HepG2 (cell line): ENCODE results near the gene BICDL1. TPM values are rescaled to one million over a fixed set of nuclear protein-coding genes. Genes with fewer than 3 reads are reported as not detected.

Experiments used
- ATAC-seq: fragments of 200-7000 bp; cut with Tn5 transposase; 3 replicates; pipeline ENCODE4 v1.9.1; 2020; ENCODE audit warnings: mild to moderate bottlenecking, moderate library complexity
- BruUV-seq: library from RNA; stranded (reverse); fragments of 400-500 nt; replicated peaks from 2 replicates; lab custom pipeline; 2021; lab: Mats Ljungman, UMichigan
- CTCF ChIA-PET: fragments of 300-600 bp; formaldehyde crosslinking; extraction: SDS; loops from one replicate; lab custom pipeline; 2021; ENCODE audit warnings: low total read pairs, inconsistent platforms, low intra/inter-chr PET ratio; lab: Yijun Ruan, JAX
- POLR2A ChIA-PET: fragments of 350-600 bp; sonication (Branson Sonifier 250); formaldehyde crosslinking; loops from one replicate; lab custom pipeline; 2020; ENCODE audit warnings: antibody characterized with exemption, inconsistent platforms; lab: Yijun Ruan, JAX
- DNase-seq: peaks from one replicate; pipeline ENCODE4 v3.0.0-alpha.2; 2015; ENCODE audit warnings: low spot score
- FAIRE-seq: peaks from 3 replicates; lab custom pipeline; 2011; peaks lifted over from hg19 to GRCh38; lab: Jason Lieb, UNC
- H2AFZ ChIP-seq: one replicate; pipeline ENCODE4 v1.6.1; 2011; ENCODE audit warnings: low read length, inconsistent platforms
- H3K27ac ChIP-seq: fragments of 300-600 bp; 3 replicates; pipeline ENCODE4 v1.8.0; 2011; ENCODE audit warnings: mixed run types, mild to moderate bottlenecking, mixed read lengths, low read length, inconsistent platforms; ENCODE audit not compliant: insufficient read depth; ENCODE audit errors: extremely low read length
- H3K27me3 ChIP-seq, 2 experiments: fragments of 200-600 bp in 1 of 2; 2 replicates in 1 of 2; 3 replicates in 1 of 2; pipeline versions ENCODE4 v1.6.0 to v1.8.0; 2011; ENCODE audit warnings: low read length in 2 of 2, mild to moderate bottlenecking in 2 of 2, moderate library complexity in 2 of 2, inconsistent platforms in 1 of 2; ENCODE audit not compliant: insufficient read depth in 2 of 2, control insufficient read depth in 1 of 2
- H3K36me3 ChIP-seq, 2 experiments: fragments of 200-600 bp in 1 of 2; replicated peaks in 1 of 2; 2 replicates in 1 of 2; 3 replicates in 1 of 2; pipeline versions ENCODE4 v1.5.1 to v1.8.0; 2011; ENCODE audit warnings: low read length in 2 of 2, inconsistent platforms in 1 of 2; ENCODE audit not compliant: insufficient read depth in 2 of 2, control insufficient read depth in 1 of 2
- H3K4me1 ChIP-seq: 2 replicates; pipeline ENCODE4 v1.5.1; 2012; ENCODE audit warnings: low read length, inconsistent platforms; ENCODE audit not compliant: insufficient read depth
- H3K4me2 ChIP-seq: 2 replicates; pipeline ENCODE4 v1.6.0; 2011; ENCODE audit warnings: low read depth, low read length, inconsistent platforms
- H3K4me3 ChIP-seq, 3 experiments: fragments of 200-600 bp in 1 of 3; sonication (generic), shearing (Covaris generic) in 1 of 3; replicated peaks in 1 of 3; 2 replicates each; pipeline ENCODE4 v1.5.1; 2011 to 2016; ENCODE audit warnings: low read length in 3 of 3, inconsistent platforms in 2 of 3, low read depth in 2 of 3, mild to moderate bottlenecking in 2 of 3, control low read depth in 1 of 3, mixed read lengths in 1 of 3; ENCODE audit not compliant: insufficient read depth in 1 of 3
- H3K79me2 ChIP-seq: one replicate; pipeline ENCODE4 v1.6.1; 2011; ENCODE audit warnings: low read length, inconsistent platforms; ENCODE audit not compliant: insufficient read depth
- H3K9ac ChIP-seq: 2 replicates; pipeline ENCODE4 v1.6.0; 2011; ENCODE audit warnings: mild to moderate bottlenecking, low read depth, low read length, inconsistent platforms; ENCODE audit not compliant: insufficient read depth
- H3K9me3 ChIP-seq: 2 replicates; pipeline ENCODE4 v1.5.1; 2012; ENCODE audit warnings: mild to moderate bottlenecking, low read length
- H4K20me1 ChIP-seq: 2 replicates; pipeline ENCODE4 v1.6.0; 2011; ENCODE audit warnings: inconsistent platforms, mild to moderate bottlenecking, low read length, moderate library complexity; ENCODE audit not compliant: insufficient read depth
- FLYWCH1 ChIP-seq: sonication (generic); formaldehyde crosslinking; IDR thresholded peaks from 2 replicates; pipeline ENCODE4 v1.8.1; 2023; ENCODE audit warnings: mild to moderate bottlenecking, missing genetic modification reagents
- HINFP ChIP-seq: sonication (generic); formaldehyde crosslinking; IDR thresholded peaks from 2 replicates; pipeline ENCODE4 v1.4.0; 2020; ENCODE audit warnings: low read depth, mild to moderate bottlenecking, missing genetic modification reagents
- JDP2 ChIP-seq: sonication (generic); formaldehyde crosslinking; IDR thresholded peaks from 2 replicates; pipeline ENCODE4 v1.8.1; 2022; ENCODE audit warnings: missing genetic modification reagents, borderline replicate concordance
- PLRG1 ChIP-seq: fragments of 450-650 bp; conservative IDR thresholded peaks from 2 replicates; pipeline ENCODE4 v1.6.1; 2016
- RBFOX2 ChIP-seq: fragments of 200-400 bp; formaldehyde crosslinking; IDR thresholded peaks from 2 replicates; pipeline ENCODE4 v1.6.1; 2017; ENCODE audit warnings: low read depth, mild to moderate bottlenecking, low read length
- REST ChIP-seq, 2 experiments: IDR thresholded peaks; 2 replicates each; pipeline ENCODE4 v1.6.1; 2011 to 2012; ENCODE audit warnings: low read length in 2 of 2, borderline replicate concordance in 1 of 2, low read depth in 1 of 2, mild to moderate bottlenecking in 1 of 2, moderate library complexity in 1 of 2
- SMARCE1 ChIP-seq: fragments of 450-650 bp; IDR thresholded peaks from 2 replicates; pipeline ENCODE4 v1.6.1; 2017; ENCODE audit warnings: borderline replicate concordance
- SP5 ChIP-seq: IDR thresholded peaks from 2 replicates; pipeline ENCODE4 v1.6.1; 2016; ENCODE audit warnings: low read depth, borderline replicate concordance
- WIZ ChIP-seq: sonication (generic); formaldehyde crosslinking; IDR thresholded peaks from 2 replicates; pipeline ENCODE4 v1.5.1; 2020; ENCODE audit warnings: mild to moderate bottlenecking, missing genetic modification reagents
- ZNF629 ChIP-seq: sonication (generic); formaldehyde crosslinking; conservative IDR thresholded peaks from 2 replicates; pipeline ENCODE4 v1.5.0; 2020; ENCODE audit warnings: missing genetic modification reagents
- ZNF746 ChIP-seq: sonication (generic); formaldehyde crosslinking; IDR thresholded peaks from 2 replicates; pipeline ENCODE4 v1.8.0; 2022; ENCODE audit warnings: mild to moderate bottlenecking, missing genetic modification reagents
- ZNF770 ChIP-seq: sonication (generic); formaldehyde crosslinking; IDR thresholded peaks from 2 replicates; pipeline ENCODE4 v1.5.0; 2020; ENCODE audit warnings: mild to moderate bottlenecking, missing genetic modification reagents
- whole genome bisulfite sequencing: methylation state at CpG from one replicate; pipeline ENCODE4 v1.1.6; 2017; ENCODE audit warnings: low lambda C conversion rate; 5-methylcytosine and 5-hydroxymethylcytosine counted together
- in situ Hi-C: cut with HindIII; loops from 2 replicates; pipeline ENCODE4 v1.10.0; 2017; ENCODE audit warnings: low pct_unique_long_range_greater_than_20kb; ENCODE audit not compliant: extremely low pct_ligation_motif_present
- intact Hi-C: fragments of 100-400 bp; cut with micrococcal nuclease; formaldehyde crosslinking; loops from one replicate; pipeline ENCODE4 v1.10.0; 2022; ENCODE audit not compliant: unreplicated experiment
- polyA plus RNA-seq, 8 experiments: library from polyadenylated mRNA; depleted of rRNA in 3 of 8; stranded (reverse) in 7 of 8; unstranded in 1 of 8; fragments of >200 nt; fragmentation: Illumina TruSeq in 4 of 8; extraction: Trizol in 4 of 8; gene quantifications; 2 replicates each; pipeline versions ENCODE4 v1.2.1 to v1.2.3, GENCODE V29; 2011 to 2016; ENCODE audit warnings: low read depth in 4 of 8, missing spikeins in 1 of 8, mixed read lengths in 1 of 8; ENCODE audit not compliant: insufficient read depth in 1 of 8
- total RNA-seq, 5 experiments: library from RNA; depleted of rRNA; stranded (reverse); fragments of >200 nt; fragmentation: Illumina TruSeq; extraction: Trizol; gene quantifications; 2 replicates each; pipeline ENCODE4 v1.2.3, GENCODE V29; 2016; ENCODE audit warnings: low read depth in 1 of 5
- TF ChIP-seq, protein P1 (sequence below): sonication (generic); formaldehyde crosslinking; IDR thresholded peaks from 2 replicates; pipeline ENCODE4 v1.5.0; 2020; ENCODE audit warnings: mild to moderate bottlenecking, missing genetic modification reagents

The BICDL1 gene
- total and polyA plus RNA-seq, 2 of the 13 experiments (the other 11 are each of a cell fraction or from before 2014, with no cell fraction given): 3.6 to 9.7 TPM

GRCh38 chr12:120098756-120099470 is 109.9 kb downstream of the BICDL1 start:
- no peak overlapping the region for H3K4me3 ChIP-seq
- no peak overlapping the region for H2AFZ ChIP-seq
- H3K36me3 ChIP-seq: peaks cover 25 to 61% of the 10 kb centered on the region in 2 experiments; a peak in 4 of 5 replicates
- H3K79me2 ChIP-seq: peaks cover 13% of the 10 kb centered on the region
- intact Hi-C loops (no loop called here), in situ Hi-C loops (no loop called here)
- no peak overlapping the region for H3K9ac ChIP-seq
- H3K4me1 ChIP-seq: peaks cover 2% of the 10 kb centered on the region
- BruUV-seq: no TSS peak
- DNase-seq (no peak), ATAC-seq (no peak), FAIRE-seq (no peak)
- POLR2A ChIA-PET: no interaction called here
- CTCF ChIA-PET: no interaction called here
- no peak overlapping the region for H3K4me2 ChIP-seq
- no peaks in the 10 kb centered on the region for H3K9me3 ChIP-seq
- H4K20me1 ChIP-seq: peaks cover 4% of the 10 kb centered on the region; the same call in 1 of the 2 replicates
- 98% methylated on average over 28 of the region's 36 CpGs for WGBS
- H3K27me3 ChIP-seq: no peaks in the 10 kb centered on the region
- H3K27ac ChIP-seq: no peak overlapping the region
- TF ChIP-seq PLRG1 (no peak), FLYWCH1 (CRISPR knock-in tag) (no peak), REST (IDR thresholded peaks at IDR 0.05; ENCODE audit: borderline replicate concordance in 1 of 2, low read depth in 1 of 2, low read length in 2 of 2) (no peak), JDP2 (CRISPR knock-in tag) (no peak), ZNF746 (CRISPR knock-in tag) (no peak), ZNF629 (no peak), SP5 (CRISPR knock-in tag) (no peak), ZNF770 (no peak), WIZ (no peak), RBFOX2 (no peak), SMARCE1 (no peak), HINFP (CRISPR knock-in tag) (no peak)
- TF ChIP-seq, protein P1, sequence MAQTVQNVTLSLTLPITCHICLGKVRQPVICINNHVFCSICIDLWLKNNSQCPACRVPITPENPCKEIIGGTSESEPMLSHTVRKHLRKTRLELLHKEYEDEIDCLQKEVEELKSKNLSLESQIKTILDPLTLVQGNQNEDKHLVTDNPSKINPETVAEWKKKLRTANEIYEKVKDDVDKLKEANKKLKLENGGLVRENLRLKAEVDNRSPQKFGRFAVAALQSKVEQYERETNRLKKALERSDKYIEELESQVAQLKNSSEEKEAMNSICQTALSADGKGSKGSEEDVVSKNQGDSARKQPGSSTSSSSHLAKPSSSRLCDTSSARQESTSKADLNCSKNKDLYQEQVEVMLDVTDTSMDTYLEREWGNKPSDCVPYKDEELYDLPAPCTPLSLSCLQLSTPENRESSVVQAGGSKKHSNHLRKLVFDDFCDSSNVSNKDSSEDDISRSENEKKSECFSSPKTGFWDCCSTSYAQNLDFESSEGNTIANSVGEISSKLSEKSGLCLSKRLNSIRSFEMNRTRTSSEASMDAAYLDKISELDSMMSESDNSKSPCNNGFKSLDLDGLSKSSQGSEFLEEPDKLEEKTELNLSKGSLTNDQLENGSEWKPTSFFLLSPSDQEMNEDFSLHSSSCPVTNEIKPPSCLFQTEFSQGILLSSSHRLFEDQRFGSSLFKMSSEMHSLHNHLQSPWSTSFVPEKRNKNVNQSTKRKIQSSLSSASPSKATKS: no peak
